Smooth muscle cell (in vitro differentiated cells): ENCODE measurements around the gene NDRG2. TPM values are rescaled to one million over a fixed set of nuclear protein-coding genes. Genes with fewer than 3 reads are reported as not detected.

ENCODE experiments used
- DNase-seq: peaks from one replicate; lab custom pipeline; 2025; ENCODE audit not compliant: unreplicated experiment; lab: John Stamatoyannopoulos, UW
- H2AFZ ChIP-seq: fragments of 200-600 bp; sonication (generic); 2 replicates; pipeline ENCODE4 v1.6.0; 2016; ENCODE audit warnings: antibody characterized with exemption, low read depth, mild to moderate bottlenecking
- H3F3A ChIP-seq: fragments of 200-600 bp; sonication (generic); 2 replicates; pipeline ENCODE4 v1.6.0; 2017; ENCODE audit warnings: antibody characterized with exemption, low read depth
- H3K27ac ChIP-seq: fragments of 200-600 bp; sonication (generic); 2 replicates; pipeline ENCODE4 v1.5.1; 2016; ENCODE audit warnings: low read depth, mild to moderate bottlenecking
- H3K27me3 ChIP-seq: fragments of 200-600 bp; sonication (generic); 2 replicates; pipeline ENCODE4 v1.6.1; 2016; ENCODE audit warnings: low read depth, mild to moderate bottlenecking
- H3K36me3 ChIP-seq: fragments of 200-600 bp; sonication (generic); 2 replicates; pipeline ENCODE4 v1.5.1; 2016; ENCODE audit warnings: low read depth
- H3K4me1 ChIP-seq: fragments of 200-600 bp; sonication (generic); 2 replicates; pipeline ENCODE4 v1.5.1; 2016; ENCODE audit warnings: low read depth
- H3K4me2 ChIP-seq: fragments of 200-600 bp; sonication (generic); 2 replicates; pipeline ENCODE4 v1.6.0; 2016; ENCODE audit warnings: mild to moderate bottlenecking
- H3K4me3 ChIP-seq: fragments of 200-600 bp; sonication (generic); 2 replicates; pipeline ENCODE4 v1.5.1; 2016; ENCODE audit warnings: mild to moderate bottlenecking
- H3K79me2 ChIP-seq: fragments of 200-600 bp; sonication (generic); 2 replicates; pipeline ENCODE4 v1.6.0; 2016; ENCODE audit warnings: low read depth, mild to moderate bottlenecking
- H3K9ac ChIP-seq: fragments of 200-600 bp; sonication (generic); 2 replicates; pipeline ENCODE4 v1.6.0; 2016; ENCODE audit warnings: low read depth
- H3K9me3 ChIP-seq: fragments of 200-600 bp; sonication (generic); replicated peaks from 2 replicates; pipeline ENCODE4 v1.5.1; 2016; ENCODE audit warnings: low read depth
- H4K20me1 ChIP-seq: fragments of 200-600 bp; sonication (generic); 2 replicates; pipeline ENCODE4 v1.6.0; 2016; ENCODE audit warnings: low read depth
- WGBS: methylation state at CpG from one replicate; pipeline ENCODE4 v1.1.7; 2016; ENCODE audit warnings: low lambda C conversion rate; 5-methylcytosine and 5-hydroxymethylcytosine counted together
- polyA plus RNA-seq: library from polyadenylated mRNA; unstranded; fragments of >200 nt; fragmentation: Nextera tagmentation; extraction: Ambion mirVana; gene quantifications from 2 replicates; pipeline ENCODE4 v1.2.1, GENCODE V29; 2016
- total RNA-seq: library from RNA; depleted of rRNA; stranded (reverse); fragments of >200 nt; gene quantifications from 2 replicates; pipeline ENCODE4 v1.2.3, GENCODE V29; 2014
- TF ChIP-seq, protein P1 (sequence below): fragments of 200-600 bp; sonication (generic); IDR thresholded peaks from 2 replicates; pipeline ENCODE4 v1.5.1; 2017; ENCODE audit warnings: borderline replicate concordance, mild to moderate bottlenecking, antibody characterized with exemption; ENCODE audit not compliant: insufficient read depth, poor library complexity, severe bottlenecking

NDRG2 gene
- total and polyA plus RNA-seq, 2 experiments from 2014 or later, result 31.1 to 48.4 TPM

DNA sequence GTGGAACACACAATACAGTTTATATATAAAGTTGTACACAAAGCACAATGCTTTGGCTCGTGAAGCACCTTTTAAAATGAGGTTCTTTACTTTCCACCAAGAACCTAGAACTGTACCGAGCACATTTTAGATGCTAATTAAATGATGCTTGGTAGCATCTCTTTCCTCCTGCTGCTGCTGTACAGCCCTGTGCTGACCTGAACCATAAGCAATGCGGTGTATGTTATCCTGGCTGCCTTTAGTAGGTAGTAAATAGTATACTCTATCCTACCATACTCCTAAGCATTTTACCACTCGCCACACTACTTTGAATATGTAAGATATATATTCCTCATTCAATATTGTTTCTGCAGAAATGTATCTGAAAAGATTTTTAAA lies 29.9 kb upstream of the NDRG2 start:
- Histone ChIP-seq H3K27ac (no peak overlapping the region), H3K79me2 (no peaks in the 10 kb centered on the region), H3K36me3 (no peaks in the 10 kb centered on the region), H3K9ac (no peak overlapping the region), H3K9me3 (no peaks in the 10 kb centered on the region), H3K4me3 (no peak overlapping the region), H3K4me1 (no peaks in the 10 kb centered on the region), H4K20me1 (no peaks in the 10 kb centered on the region), H3F3A (peaks cover 5% of the 10 kb centered on the region), H3K4me2 (no peak overlapping the region), H3K27me3 (no peaks in the 10 kb centered on the region), H2AFZ (no peak overlapping the region)
- WGBS, result 95% methylated on average over 4 of the region's 4 CpGs
- TF ChIP-seq, protein P1, sequence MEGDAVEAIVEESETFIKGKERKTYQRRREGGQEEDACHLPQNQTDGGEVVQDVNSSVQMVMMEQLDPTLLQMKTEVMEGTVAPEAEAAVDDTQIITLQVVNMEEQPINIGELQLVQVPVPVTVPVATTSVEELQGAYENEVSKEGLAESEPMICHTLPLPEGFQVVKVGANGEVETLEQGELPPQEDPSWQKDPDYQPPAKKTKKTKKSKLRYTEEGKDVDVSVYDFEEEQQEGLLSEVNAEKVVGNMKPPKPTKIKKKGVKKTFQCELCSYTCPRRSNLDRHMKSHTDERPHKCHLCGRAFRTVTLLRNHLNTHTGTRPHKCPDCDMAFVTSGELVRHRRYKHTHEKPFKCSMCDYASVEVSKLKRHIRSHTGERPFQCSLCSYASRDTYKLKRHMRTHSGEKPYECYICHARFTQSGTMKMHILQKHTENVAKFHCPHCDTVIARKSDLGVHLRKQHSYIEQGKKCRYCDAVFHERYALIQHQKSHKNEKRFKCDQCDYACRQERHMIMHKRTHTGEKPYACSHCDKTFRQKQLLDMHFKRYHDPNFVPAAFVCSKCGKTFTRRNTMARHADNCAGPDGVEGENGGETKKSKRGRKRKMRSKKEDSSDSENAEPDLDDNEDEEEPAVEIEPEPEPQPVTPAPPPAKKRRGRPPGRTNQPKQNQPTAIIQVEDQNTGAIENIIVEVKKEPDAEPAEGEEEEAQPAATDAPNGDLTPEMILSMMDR, result no peak
- no peak for DNase-seq

DNA sequence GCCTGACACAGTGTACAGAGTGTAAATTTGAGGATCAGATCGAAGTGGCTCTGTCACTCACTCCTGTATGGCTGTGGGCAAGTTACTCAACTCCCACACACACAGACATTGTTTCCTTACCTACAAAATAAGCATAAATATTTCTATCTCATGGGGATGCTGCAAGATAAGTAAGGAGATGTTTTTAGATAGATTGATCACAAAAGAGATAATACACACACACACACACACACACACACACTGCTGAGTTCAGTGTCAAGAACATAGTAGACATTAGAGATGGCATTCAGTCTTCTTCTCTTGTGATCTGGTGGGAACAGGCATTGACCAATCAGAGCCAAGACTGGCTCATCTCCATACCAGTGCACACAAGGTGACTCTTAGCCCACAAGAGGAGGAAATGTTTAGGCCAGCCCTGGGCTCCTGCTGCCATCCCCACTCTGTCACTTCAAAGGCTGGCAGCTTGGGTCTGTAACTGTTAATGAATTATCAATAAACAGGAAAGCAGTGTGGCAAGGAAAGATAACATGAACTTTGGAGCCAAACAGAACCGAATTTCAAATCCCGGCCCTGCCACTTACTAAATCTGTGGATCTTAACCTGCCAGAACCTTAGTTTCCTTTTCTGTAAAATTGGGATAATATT lies 29.4 kb upstream of the NDRG2 start:
- no peaks in the 10 kb centered on the region for H3K27me3 ChIP-seq
- H3K9me3 ChIP-seq, result no peaks in the 10 kb centered on the region
- no peaks in the 10 kb centered on the region for H3K36me3 ChIP-seq
- H3K27ac ChIP-seq, result no peak overlapping the region
- no peak for DNase-seq
- H3F3A ChIP-seq, result peaks cover 10% of the 10 kb centered on the region
- WGBS, result 85% methylated on average over 3 of the region's 3 CpGs
- no peaks in the 10 kb centered on the region for H4K20me1 ChIP-seq
- TF ChIP-seq, protein P1, result no peak
- no peak overlapping the region for H2AFZ ChIP-seq
- H3K4me2 ChIP-seq, result no peak overlapping the region
- no peaks in the 10 kb centered on the region for H3K79me2 ChIP-seq
- no peak overlapping the region for H3K9ac ChIP-seq
- no peak overlapping the region for H3K4me3 ChIP-seq
- H3K4me1 ChIP-seq, result no peaks in the 10 kb centered on the region

DNA sequence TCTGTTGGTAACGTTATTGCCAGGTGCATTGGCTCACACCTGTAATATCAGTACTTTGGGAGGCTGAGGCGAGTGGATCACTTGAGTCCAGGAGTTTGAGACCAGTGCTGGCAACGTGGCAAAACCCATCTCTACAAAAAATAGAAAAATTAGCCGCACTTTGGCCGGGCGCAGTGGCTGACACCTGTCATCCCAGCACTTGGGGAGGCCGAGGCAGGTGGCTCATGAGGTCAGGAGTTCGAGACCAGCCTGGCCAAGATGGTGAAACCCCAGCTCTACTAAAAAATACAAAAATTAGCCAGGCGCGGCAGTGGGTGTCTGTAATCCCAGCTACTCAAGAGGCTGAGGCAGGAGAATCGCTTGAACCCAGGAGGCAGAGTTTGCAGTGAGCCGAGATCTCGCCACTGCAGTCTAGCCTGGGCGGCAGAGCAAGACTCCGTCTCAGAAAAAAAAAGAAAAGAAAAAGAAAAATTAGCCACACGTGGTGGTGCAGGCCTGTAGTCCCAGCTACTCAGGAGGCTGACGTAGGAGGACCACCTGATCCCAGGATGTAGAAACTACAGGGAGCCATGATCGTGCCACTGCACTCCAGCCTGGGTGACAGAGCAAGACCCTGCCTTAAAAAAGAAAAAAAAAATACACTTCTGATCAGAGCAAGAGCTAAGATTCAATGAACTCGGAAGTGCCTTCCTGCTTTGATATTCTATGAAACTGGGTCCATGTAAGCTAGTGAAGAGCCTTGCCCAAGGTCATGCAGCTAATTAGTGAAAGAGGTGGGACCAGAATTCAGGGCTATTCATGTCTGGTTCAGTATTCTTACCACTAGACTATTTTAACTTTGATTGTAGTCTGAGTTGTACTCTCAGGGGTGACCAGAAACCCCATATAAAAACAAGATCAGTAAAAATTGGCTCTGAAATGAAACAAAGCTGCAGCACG lies 28.6 kb upstream of the NDRG2 start:
- no peaks in the 10 kb centered on the region for H3K36me3 ChIP-seq
- H3F3A ChIP-seq, result peaks cover 9% of the 10 kb centered on the region
- H3K9ac ChIP-seq, result no peak overlapping the region
- no peaks in the 10 kb centered on the region for H3K4me1 ChIP-seq
- H4K20me1 ChIP-seq, result no peaks in the 10 kb centered on the region
- no peak for DNase-seq
- no peak overlapping the region for H3K27ac ChIP-seq
- no peak overlapping the region for H3K4me3 ChIP-seq
- 94% methylated on average over 20 of the region's 20 CpGs for WGBS
- H2AFZ ChIP-seq, result no peak overlapping the region
- TF ChIP-seq, protein P1, result no peak
- no peaks in the 10 kb centered on the region for H3K79me2 ChIP-seq
- no peaks in the 10 kb centered on the region for H3K27me3 ChIP-seq
- H3K9me3 ChIP-seq, result no peaks in the 10 kb centered on the region
- no peak overlapping the region for H3K4me2 ChIP-seq
